GM12865 (cell line): ENCODE data around the gene BHMT.
A peak's percentile ranks its signal among the peaks of the same experiment; 100 is the strongest.

Experiments used
- DNase-seq: peaks from one replicate; pipeline ENCODE4 v3.0.0; 2010; ENCODE audit warnings: low read depth
- H3K4me3 ChIP-seq: 2 replicates; pipeline ENCODE4 v1.5.1; 2011; ENCODE audit warnings: mild to moderate bottlenecking, low read depth, low read length, control low read depth
- CTCF ChIP-seq: IDR thresholded peaks from 2 replicates; pipeline ENCODE4 v1.5.1; 2011; ENCODE audit warnings: low read length, control low read depth, low read depth, inconsistent platforms; ENCODE audit not compliant: insufficient read depth; ENCODE audit errors: missing control alignments

Gene BHMT

GRCh38 chr5:79093762-79094161, 17.8 kb upstream of the BHMT start:
- no peak for DNase-seq
- H3K4me3 ChIP-seq = no peak overlapping the region
- no peak for TF ChIP-seq CTCF

- TF ChIP-seq CTCF = no peak
- no peak overlapping the region for H3K4me3 ChIP-seq
- no peak for DNase-seq
Measured at GRCh38 chr5:79105868-79106267, 5.7 kb upstream of the BHMT start.

- H3K4me3 ChIP-seq = no peak overlapping the region
- no peak for DNase-seq
- no peak for TF ChIP-seq CTCF
Measured at GRCh38 chr5:79107020-79107796, 4.4 kb upstream of the BHMT start.

GRCh38 chr5:79108086-79108485, 3.5 kb upstream of the BHMT start:
- no peak for DNase-seq
- H3K4me3 ChIP-seq = no peak overlapping the region
- TF ChIP-seq CTCF = no peak

- DNase-seq = no peak
- no peak for TF ChIP-seq CTCF
- H3K4me3 ChIP-seq = no peak overlapping the region
Measured at GRCh38 chr5:79108792-79109191, 2.8 kb upstream of the BHMT start.

- TF ChIP-seq CTCF = peak; percentile 69
- H3K4me3 ChIP-seq = no peak overlapping the region
- peak; percentile 44 for DNase-seq
Measured at GRCh38 chr5:79109527-79110492, 1.8 kb upstream of the BHMT start.
